NCI-H146 (cell line): ENCODE results near the gene GABRB3.

Experiments used
- DNase-seq: peaks from one replicate; lab custom pipeline; 2025; lab: John Stamatoyannopoulos, UW

GABRB3 gene

DNA sequence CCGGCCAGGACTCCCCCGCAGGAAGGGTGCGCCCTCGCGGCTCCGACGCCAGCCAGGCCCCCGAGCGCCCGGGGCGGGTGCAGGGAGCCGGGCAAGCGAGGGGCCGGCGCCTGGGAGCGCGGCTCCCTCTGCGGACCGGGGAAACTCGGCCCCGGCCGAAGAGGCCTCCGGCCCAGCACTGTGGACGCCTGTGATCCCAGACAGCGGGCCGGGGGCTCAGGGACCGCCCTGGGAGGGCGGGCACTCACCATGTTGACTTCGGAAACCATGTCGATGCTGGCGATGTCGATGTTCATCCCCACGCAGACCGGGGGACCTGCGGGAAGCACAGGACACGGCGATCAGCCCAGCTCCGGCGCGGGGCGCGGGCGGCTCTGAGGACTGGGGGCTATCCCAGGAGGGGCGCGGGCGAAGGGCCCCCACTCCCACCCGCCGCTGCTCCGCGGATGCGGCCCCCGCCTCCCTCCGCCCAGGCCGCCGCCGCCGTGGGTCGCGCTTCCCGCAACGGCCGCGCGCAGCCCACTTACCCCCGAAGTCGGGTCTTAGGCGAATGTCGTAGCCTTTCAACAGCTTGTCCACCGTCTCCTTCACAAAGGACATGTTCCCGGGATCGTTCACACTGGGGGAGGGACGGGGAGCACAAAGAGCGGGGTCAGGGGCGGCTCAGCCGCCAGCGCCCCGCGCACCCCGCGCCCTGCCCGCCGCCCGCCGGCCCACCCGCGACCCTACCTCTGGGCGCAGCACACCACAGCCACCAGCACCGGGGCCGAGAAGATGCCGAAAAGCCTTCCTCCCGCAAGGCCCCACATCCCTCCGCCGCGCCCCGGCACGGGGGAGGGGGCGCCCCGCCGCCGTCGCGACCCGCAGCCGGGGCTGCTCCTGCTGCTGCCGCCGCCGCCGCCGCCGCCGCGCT is at the start of gene GABRB3:
Gene GABRB3, minus strand, starts transcription at position 913 of the 913 bp plus-strand sequence.
- peak; percentile 59 for DNase-seq

DNA sequence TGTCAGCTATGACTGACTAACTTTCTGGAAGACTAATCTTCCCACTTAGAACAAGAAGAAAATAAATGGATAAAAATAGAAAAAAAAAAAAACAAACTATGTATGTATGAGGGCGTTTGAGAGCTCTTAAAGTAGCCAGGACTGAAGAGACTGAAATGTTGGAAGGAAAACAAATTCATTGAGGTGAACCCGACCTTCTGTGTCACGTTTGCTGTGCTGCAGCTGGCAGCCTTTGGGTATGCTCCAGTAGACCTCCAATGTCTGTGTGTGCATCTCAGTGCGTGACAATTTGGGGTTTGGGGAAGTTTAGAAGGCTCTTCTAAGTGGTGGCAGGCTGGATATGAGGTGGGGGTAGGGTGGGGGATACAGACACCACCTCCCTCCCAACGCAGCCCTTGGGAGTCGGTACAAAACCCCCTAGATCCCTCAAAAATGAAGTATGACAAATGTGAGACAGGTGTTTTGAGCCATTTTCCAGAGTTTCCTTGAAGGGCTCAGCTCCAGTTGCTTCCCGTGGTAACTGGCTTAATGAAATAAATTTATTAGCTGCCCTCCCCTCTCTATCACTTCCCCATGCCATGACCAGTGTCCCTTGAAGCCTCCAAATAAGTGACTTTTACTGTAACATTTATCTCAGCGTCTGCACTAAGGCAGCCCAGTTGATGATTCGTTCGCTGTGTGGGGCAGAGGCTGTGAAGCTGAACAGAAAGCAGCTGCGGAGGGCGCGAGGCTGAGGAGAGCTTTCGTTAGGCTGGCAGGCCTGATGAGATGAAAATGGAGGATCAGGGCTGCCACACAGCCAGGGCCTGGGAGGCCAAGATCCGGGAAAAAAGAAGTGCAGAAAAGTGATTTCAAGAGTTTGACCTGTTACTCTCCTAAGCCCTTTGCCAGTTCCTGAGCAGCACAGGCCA is 34.9 kb upstream of the GABRB3 start:
- DNase-seq = no peak

DNA sequence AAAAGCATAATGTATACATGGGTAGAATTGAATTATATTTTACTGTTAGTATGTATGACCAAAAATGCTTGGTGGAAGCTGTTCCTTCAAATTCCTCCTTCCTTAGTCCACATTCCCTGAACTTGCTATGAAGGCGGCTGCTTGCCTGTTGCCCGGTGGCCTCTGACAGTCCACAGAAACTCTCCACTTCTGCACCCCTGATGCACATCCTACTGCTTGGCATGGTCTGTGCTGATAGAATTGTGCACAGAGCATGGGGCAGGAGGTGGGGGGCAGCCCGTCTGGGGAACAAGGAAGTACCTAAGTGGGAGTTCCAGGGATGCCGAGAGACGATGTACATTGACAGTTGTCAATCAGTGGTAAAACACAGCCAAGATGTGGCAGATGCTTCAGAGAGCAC is 33.7 kb upstream of the GABRB3 start:
- DNase-seq = no peak

DNA sequence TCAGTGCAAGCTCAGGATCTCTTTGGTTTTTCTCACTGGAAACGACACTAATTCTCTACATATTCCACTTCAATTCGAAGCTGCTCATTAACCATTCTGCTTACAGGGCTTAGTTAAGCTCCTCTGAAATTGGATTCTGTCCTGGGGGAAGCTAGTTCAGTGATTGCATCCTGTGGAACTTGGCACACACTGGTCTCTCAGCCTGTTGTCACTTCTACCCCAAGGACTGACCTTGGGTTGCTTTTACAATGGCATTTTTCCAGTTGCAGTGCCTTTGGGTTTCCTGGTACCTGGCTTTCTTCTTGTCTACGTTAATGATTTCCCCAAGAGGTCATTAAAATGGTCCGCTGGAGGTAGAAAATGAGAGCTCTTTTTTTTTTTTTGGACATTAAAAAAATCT is 33.3 kb upstream of the GABRB3 start:
- DNase-seq = no peak

DNA sequence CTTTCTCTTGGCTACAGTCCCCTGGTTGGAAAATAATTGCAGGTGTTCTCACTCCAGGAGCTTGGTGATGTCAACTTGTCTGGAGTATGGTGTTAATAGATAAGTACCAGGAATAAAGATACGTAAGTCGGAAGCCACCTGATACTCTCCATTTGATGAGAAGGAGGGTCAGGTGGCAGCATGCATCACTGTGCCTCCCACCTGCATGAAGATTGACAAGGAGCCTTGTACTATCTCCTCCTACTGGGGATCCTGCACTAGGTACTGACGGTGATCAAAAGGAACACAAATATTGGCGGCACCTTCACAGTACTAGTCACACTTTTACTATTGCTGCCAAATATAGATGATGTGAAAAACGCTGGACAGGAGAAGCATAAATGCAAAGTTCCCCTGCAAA is 32.6 kb upstream of the GABRB3 start:
- DNase-seq = no peak

DNA sequence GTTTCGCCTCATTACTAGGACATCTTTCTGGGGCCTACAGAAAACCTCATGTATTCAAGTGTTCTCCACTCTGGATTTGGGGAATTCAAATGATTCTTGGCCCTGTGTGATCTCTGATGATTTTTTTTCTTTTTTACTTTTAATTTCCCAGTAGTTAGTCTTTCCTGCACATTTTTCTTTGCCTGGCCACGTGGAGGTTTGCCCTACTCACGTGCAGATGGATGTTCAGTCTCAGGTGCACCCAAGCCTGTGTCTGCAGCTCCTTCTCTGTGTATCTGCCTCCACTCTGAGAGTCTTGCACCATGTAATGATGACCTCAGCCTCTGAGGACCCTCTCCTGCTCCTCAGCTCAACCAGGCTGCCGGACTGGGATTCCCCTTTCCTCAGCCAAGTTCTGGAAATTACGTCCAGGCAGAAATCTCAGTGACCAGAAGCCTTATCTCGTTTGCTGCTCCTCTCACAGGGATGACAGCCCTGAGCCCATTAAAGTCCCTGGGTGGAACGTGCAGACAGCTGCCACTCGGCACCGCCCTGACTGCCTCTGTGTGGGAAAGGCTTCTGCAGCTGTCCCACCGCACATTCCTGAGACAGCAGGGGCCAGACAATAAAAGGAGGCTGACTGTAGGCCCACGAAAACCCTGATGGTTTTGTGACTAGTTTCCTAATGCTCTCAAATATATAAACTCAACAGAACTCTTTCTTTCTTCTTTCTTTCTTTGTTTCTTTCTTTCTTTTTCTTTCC is 31.4 kb upstream of the GABRB3 start:
- no peak for DNase-seq

DNA sequence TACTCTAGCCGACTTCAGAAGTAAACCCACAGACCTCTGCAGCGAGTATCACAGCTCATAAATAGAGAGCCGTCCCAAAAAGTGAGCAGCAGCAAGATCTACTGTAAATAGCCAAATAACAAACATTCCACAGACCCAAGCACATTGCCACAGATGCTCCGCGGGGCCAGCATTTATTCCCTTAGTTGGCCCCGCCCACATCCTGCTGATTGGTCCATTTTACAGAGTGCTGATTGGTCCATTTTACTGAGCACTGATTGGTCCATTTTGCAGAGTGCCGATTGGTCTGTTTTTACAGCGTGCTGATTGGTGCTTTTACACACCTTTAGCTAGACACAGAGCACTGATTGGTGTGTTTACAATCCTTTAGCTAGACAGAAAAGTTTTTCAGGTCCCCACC is 17.3 kb upstream of the GABRB3 start:
- no peak for DNase-seq

DNA sequence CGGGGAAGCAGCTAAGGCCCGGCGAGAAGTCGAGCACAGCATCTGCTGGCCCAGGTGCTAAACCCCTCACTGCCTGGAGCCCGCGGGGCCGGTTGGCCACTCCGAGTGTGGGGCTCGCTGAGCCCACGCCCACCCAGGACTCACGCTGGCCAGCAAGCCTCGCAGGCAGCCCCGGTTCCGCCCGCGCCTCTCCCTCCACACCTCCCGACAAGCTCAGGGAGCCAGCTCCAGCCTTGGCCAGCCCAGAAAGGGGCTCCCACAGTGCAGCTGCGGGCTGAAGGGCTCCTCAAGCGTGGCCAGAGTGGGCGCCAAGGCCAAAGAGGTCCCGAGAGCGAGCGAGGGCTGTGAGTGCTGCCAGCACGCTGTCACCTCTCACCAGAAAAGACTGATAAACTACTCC is 8.9 kb upstream of the GABRB3 start:
- DNase-seq = no peak

DNA sequence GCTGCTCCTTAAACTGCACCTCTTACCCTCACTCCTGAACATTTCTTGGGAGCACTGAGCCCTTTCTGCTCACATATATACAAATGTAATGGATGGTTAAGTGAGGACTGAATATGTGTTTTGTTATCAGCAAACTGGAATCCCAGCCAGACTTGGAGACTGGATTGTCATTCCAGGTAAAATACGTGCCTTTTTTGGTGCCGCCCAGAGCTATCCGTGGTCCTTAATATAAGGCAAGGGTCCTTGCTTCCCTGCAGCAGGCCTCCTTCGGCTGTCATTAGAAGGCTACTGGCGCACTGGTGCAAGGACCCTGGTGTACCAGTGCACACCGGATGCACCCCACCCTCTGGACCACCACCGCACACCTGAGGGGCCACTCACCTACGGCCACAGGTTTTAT is 1.1 kb upstream of the GABRB3 start:
- peak; percentile 23 for DNase-seq

DNA sequence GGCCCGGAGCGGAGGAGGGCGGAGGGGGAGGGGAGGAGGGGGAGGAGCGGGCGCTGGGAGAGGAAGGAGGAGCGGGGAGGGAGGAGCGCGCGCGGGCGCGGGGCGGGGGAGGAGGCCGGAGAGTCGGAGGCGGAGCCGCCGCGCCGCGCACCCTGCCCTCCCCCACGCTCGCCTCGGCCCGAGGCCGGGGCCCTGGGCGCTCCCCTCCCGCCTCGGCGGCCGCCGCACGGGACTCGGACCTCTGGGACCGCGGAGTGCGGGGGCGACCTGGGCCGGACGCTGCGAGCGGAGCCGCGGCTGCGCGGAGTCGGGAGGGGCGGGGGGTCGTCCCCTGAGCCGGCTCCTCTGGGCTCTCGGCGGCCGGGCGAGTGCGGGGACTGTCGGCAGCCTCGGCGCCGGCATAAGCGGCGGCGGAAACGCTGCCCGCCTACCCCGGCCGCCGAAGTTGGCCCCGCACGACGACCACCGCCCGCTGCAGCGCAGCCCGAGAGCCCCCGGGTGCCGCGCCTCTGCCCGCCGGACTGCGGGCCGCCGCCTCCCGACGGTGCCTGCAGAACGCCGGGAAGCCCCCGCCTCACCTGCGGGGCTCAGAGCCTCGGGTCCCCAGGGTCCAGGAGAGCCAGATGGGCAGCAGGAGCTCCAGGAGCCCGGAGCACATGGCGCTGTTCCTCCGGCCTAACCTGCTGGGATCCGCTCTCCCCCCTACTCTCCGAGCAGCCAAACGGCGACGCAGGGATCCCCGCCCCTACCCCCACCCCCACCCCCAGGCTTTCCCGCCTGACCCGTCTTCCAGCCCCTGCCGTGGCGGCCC is 406 bp upstream of the GABRB3 start:
- peak; percentile 77 for DNase-seq

DNA sequence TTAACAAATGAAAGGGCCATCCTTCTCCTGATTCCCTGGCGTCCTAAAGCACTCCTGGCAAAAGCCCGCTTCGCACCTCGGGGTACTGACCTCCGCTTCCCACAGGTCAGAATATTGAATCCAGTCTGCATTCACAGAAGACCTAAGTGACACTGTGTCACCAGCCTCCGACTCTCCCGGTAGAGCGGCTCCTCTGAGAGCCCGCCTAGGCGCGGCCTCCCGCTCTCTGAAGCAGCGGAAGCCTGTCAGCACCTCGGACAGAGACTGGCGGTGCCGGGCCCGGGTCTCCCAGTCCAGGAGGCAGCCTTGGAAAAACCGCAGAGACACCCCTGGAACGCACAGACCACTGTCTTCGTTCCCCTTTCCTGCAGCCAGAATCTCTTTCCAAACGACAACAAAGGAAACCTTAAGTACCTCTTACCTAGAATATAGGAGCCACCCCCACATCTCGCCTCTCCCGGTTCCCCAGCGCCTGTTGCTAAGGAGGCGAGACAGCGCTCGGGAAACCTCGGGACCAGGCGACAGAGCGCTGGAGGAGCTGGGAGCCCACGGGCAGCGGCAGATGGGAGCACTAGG is 1.2 kb downstream of the GABRB3 start:
- DNase-seq = peak; percentile 59

DNA sequence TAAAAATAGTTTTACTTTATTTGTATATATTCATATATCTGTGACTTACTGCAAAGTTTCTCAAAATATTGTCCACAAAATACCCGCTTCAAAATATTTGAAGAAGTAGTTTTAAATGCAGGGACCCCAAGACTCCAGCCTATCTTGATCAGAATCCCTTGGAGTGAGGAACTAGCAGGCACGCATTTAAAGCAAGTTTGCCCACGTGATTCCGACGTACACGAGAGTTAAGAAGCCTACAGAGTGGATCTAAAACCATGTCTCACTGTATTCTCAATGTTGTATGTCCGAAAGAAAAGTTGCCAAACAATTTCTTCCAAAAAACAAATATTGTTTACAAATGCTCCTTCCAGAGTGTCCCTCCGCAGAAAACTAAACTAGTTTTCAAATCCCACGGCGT is 1.7 kb downstream of the GABRB3 start:
- peak; percentile 2 for DNase-seq

DNA sequence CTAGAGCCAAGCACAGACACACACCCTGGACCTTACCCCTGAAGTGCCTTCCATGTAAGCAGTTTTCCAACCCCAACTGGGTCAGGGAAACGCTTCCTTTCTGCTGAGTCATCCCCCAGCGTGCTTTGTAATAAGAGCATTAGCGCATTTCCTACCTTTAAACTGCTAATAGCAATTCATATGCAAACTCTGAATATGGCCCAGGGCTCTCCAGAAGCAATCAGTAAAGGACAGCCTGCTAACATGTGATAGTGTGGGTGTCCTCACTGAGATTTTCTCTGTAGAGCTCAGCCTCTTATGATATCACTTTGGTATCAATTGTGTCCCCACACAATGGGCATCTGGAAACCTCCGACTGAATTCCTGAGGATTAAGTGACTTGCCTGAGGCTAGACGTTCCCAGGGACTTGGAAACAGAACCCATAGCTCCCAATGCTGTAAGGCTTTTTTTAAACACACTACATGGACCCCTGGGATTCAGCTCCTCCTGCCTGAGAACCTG is 5.6 kb downstream of the GABRB3 start:
- DNase-seq = peak; percentile 35

DNA sequence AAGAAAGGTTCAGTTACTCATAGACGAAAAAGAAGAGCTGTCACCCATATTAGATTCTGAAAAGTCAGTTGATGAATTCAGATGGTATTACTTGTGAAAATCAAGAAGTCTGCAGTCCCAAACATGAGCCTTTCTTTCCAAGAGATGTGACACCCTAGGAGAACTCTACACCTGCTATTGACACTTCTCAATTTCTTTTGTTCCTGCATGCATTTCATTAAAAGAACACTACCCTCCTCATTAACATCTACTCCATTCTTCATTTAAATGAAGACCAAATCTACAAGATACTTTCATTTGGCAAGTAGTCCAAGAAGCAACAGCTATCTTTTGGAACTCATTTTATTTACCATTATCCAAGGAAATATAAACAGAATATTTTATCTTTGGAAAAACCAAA is 6.6 kb downstream of the GABRB3 start:
- no peak for DNase-seq

DNA sequence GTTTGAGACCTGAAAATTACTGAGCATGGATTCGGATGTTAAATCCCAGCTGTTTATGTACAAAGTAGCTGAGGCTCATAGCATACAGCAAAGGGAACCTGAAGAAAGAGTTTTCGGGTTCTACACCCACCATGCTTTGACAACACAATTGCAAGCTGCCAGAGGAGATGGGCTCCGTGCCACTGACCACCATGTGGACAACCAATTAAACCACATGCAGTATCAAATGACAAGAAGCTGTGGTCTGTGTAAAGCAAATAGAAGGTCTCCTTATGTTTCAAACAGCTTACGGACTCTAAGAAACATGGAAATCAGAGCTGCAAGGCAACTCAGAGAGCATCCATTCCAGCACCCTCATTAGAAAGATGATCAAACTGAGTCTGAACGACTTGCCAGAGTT is 12.9 kb downstream of the GABRB3 start:
- DNase-seq = no peak

DNA sequence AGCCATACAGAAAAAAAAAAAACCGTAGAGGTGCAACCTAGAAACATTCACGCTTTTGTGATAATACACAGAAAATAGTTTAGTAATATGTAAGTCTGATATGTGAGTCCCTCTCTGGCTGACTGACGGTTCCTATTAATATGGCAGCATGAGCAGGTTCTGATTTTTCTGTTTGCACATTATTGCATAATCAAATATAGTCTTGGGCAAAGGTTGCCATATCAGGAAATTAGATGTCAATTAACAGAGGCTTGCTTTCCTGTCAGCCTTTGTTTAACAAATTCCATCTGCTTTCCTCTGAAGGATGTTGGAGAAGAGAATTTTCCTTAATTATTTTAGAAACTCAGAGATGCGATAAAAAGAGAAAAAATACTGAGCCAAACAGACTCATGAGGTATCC is 14.8 kb downstream of the GABRB3 start:
- DNase-seq = peak; percentile 9

DNA sequence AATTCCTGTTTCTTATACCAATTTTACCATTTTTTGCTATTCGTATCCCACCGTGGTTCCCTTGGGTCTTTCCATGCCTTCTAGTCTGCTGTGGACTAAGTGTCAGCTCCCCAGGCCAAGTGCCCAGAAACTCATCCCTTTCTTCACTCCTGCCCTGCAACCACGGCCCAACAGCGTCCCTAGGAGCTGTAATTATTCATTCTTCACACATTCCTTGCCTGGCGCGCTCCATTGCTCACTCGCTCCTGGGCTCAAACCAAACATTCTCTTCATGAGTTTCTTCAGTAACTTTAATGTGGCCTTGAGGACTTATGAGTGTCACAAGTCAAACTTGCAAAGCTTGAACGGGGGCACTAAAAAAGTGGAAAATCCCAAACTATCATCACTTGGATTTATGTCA is 15.7 kb downstream of the GABRB3 start:
- no peak for DNase-seq

DNA sequence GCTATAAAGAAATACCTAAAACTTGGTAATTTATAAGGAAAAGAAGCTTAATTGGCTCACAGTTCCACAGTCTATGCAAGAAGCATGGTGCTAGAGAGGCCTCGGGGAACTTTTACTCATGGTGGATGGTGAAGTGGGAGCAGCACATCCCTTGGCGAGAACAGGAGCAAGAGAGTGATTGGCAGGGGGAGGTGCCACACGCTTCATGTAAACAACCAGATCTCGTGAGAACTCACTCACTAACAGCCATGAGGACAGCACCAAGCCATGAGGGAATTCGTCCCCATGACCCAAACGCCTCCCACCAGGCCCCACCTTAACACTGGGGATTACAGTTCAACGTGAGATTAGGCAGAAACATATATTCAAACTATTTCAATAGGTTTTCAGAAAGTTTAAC is 28.0 kb downstream of the GABRB3 start:
- no peak for DNase-seq

DNA sequence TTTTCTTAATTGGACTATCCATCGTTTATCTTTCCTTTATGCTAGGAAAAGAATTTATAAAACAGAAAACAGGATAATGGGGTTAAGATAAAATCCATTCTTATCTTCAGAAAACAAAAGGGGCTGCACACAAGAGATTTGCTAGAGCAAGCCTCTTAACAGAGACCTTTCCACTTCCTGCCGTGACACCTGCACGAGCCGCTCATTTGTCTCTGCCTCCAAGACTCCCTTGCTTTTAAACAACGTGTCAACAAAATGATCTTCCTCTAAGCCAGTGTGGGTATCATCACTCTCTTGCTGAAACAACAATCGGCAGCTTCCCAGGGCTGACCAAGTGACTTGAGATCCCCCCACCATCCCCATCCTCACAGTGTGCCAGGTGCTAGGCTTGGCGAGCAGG is 33.1 kb downstream of the GABRB3 start:
- peak; percentile 58 for DNase-seq

DNA sequence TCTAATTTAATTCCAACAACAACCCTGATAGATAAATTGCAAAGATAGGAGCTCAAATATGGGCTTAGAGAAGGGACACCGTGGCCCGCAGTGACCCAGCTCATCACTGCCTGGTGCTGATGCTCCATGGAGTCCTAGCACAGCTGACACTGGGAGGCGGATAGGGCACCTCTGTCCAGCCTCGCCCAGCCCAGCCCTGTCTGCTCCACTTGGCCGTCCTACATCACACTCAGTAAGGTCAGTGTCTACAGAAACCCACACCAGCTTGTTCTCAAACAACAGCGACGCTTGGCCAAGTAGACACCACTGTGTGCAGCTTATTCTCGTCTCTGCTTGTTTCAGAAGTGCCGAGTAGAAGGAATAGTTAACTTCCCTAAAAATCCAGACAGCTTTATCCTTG is 33.9 kb downstream of the GABRB3 start:
- DNase-seq = peak; percentile 62
